Mesenchymal stem cell (in vitro differentiated cells and primary cell): ENCODE data around the gene NR2F6.

Source experiments
- DNase-seq: peaks from one replicate; pipeline ENCODE4 v3.0.0-alpha.2; 2013
- H2AFZ ChIP-seq: one replicate; pipeline ENCODE4 v1.6.1; 2013; ENCODE audit warnings: low read depth, mild to moderate bottlenecking, control low read depth, inconsistent platforms, low read length, moderate library complexity
- H2AK5ac ChIP-seq: 2 replicates; pipeline ENCODE4 v1.6.1; 2013; ENCODE audit warnings: low read length, moderate library complexity, mild to moderate bottlenecking, inconsistent platforms; ENCODE audit not compliant: severe bottlenecking
- H2BK120ac ChIP-seq: one replicate; pipeline ENCODE4 v1.6.1; 2013; ENCODE audit warnings: low read depth, mild to moderate bottlenecking, inconsistent platforms, low read length, moderate library complexity
- H2BK12ac ChIP-seq, 2 experiments: one replicate each; pipeline ENCODE4 v1.6.1; 2013; ENCODE audit warnings: inconsistent platforms in 2 of 2, low read length in 2 of 2, mild to moderate bottlenecking in 2 of 2, moderate library complexity in 2 of 2, control low read depth in 1 of 2
- H2BK15ac ChIP-seq: one replicate; pipeline ENCODE4 v1.6.1; 2013; ENCODE audit warnings: mild to moderate bottlenecking, low read depth, inconsistent platforms; ENCODE audit not compliant: poor library complexity, severe bottlenecking
- H2BK5ac ChIP-seq: 2 replicates; pipeline ENCODE4 v1.6.1; 2013; ENCODE audit warnings: low read depth, mild to moderate bottlenecking, low read length, control low read depth, inconsistent platforms; ENCODE audit not compliant: poor library complexity, severe bottlenecking
- H3K14ac ChIP-seq, 2 experiments: one replicate each; pipeline ENCODE4 v1.6.1; 2013; ENCODE audit warnings: inconsistent platforms in 2 of 2, low read length in 2 of 2, control low read depth in 1 of 2, mild to moderate bottlenecking in 1 of 2, moderate library complexity in 1 of 2
- H3K18ac ChIP-seq, 2 experiments: one replicate each; pipeline ENCODE4 v1.6.1; 2013; ENCODE audit warnings: inconsistent platforms in 2 of 2, low read length in 2 of 2, control low read depth in 1 of 2, low read depth in 1 of 2, mild to moderate bottlenecking in 1 of 2
- H3K23ac ChIP-seq, 2 experiments: one replicate each; pipeline ENCODE4 v1.6.1; 2013; ENCODE audit warnings: inconsistent platforms in 2 of 2, low read length in 2 of 2, mild to moderate bottlenecking in 2 of 2, moderate library complexity in 2 of 2, control low read depth in 1 of 2
- H3K27ac ChIP-seq: 2 replicates; pipeline ENCODE4 v1.5.1; 2013; ENCODE audit warnings: mild to moderate bottlenecking, moderate library complexity, low read length, control low read depth, inconsistent platforms; ENCODE audit not compliant: poor library complexity, severe bottlenecking
- H3K27me3 ChIP-seq, 2 experiments: 2 replicates each; pipeline versions ENCODE4 v1.6.1 to v1.7.0; 2013; ENCODE audit warnings: low read length in 2 of 2, mild to moderate bottlenecking in 2 of 2, moderate library complexity in 2 of 2, control low read depth in 1 of 2, inconsistent platforms in 1 of 2; ENCODE audit not compliant: control insufficient read depth in 1 of 2, insufficient read depth in 1 of 2
- H3K36me3 ChIP-seq, 2 experiments: 2 replicates each; pipeline versions ENCODE4 v1.6.1 to v1.7.0; 2013; ENCODE audit warnings: low read length in 2 of 2, control low read depth in 1 of 2, inconsistent platforms in 1 of 2, low read depth in 1 of 2, mild to moderate bottlenecking in 1 of 2; ENCODE audit not compliant: insufficient read depth in 2 of 2, control insufficient read depth in 1 of 2
- H3K4ac ChIP-seq, 2 experiments: one replicate each; pipeline ENCODE4 v1.6.1; 2013; ENCODE audit warnings: inconsistent platforms in 2 of 2, low read length in 2 of 2, mild to moderate bottlenecking in 2 of 2, moderate library complexity in 2 of 2, control low read depth in 1 of 2, low read depth in 1 of 2
- H3K4me1 ChIP-seq: 2 replicates; pipeline ENCODE4 v1.6.1; 2013; ENCODE audit warnings: low read depth, low read length, control low read depth; ENCODE audit not compliant: control insufficient read depth, insufficient read depth
- H3K4me2 ChIP-seq: 2 replicates; pipeline ENCODE4 v1.6.1; 2013; ENCODE audit warnings: low read length, mild to moderate bottlenecking, inconsistent platforms; ENCODE audit not compliant: poor library complexity, severe bottlenecking
- H3K4me3 ChIP-seq, 2 experiments: 2 replicates each; pipeline versions ENCODE4 v1.5.1 to v1.7.0; 2013; ENCODE audit warnings: low read length in 2 of 2, mild to moderate bottlenecking in 2 of 2, control low read depth in 1 of 2, low read depth in 1 of 2; ENCODE audit not compliant: insufficient read depth in 1 of 2
- H3K79me1 ChIP-seq: replicated peaks from 2 replicates; pipeline ENCODE4 v1.6.1; 2013; ENCODE audit warnings: mild to moderate bottlenecking, control low read depth, low read length, inconsistent platforms; ENCODE audit not compliant: poor library complexity, severe bottlenecking
- H3K9ac ChIP-seq: 2 replicates; pipeline ENCODE4 v1.7.0; 2013; ENCODE audit warnings: mild to moderate bottlenecking, low read length, moderate library complexity
- H3K9me3 ChIP-seq: 2 replicates; pipeline ENCODE4 v1.7.0; 2013; ENCODE audit warnings: mild to moderate bottlenecking, low read length; ENCODE audit not compliant: control insufficient read depth
- H4K8ac ChIP-seq: one replicate; pipeline ENCODE4 v1.6.1; 2013; ENCODE audit warnings: inconsistent platforms, mild to moderate bottlenecking, low read length, moderate library complexity
- H4K91ac ChIP-seq: one replicate; pipeline ENCODE4 v1.6.1; 2013; ENCODE audit warnings: mild to moderate bottlenecking, low read length, inconsistent platforms
- WGBS: methylation state at CpG from one replicate; pipeline ENCODE4 v1.1.7; 2013; ENCODE audit warnings: mixed read lengths; 5-methylcytosine and 5-hydroxymethylcytosine counted together

NR2F6 gene

DNA sequence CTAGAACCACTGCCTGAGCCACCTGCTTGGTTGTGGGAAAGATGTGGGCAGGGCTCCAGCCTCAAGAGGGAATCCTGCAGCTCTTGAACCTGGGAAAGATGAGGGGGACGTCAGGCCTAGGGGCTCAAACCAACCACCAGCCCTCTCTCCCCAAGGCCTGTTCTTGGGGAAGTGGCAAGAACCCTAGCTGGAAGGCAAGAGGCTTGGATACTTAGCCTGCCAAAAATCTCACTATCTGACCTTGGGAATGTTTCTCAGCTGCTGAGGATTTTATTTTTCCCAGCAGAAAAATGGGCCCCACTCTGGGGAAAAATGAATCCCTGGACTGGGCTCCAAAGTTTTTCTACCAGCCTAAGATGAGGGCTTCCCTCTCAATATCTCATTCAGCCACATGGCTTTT lies 14.2 kb upstream of the NR2F6 start:
- H3K4me3 ChIP-seq = no peak overlapping the region
- no peak overlapping the region for H3K14ac ChIP-seq
- H3K4me2 ChIP-seq = no peak overlapping the region
- no peak overlapping the region for H2BK15ac ChIP-seq
- H3K27me3 ChIP-seq = peaks cover 0 to 10% of the 10 kb centered on the region in 2 experiments
- H3K36me3 ChIP-seq = no peaks in the 10 kb centered on the region
- H3K9me3 ChIP-seq = peaks cover 10% of the 10 kb centered on the region
- H3K4me1 ChIP-seq = peaks cover 4% of the 10 kb centered on the region
- no peak overlapping the region for H2BK5ac ChIP-seq
- no peak overlapping the region for H3K23ac ChIP-seq
- no peak overlapping the region for H3K27ac ChIP-seq
- 83% methylated on average over 1 of the region's 1 CpG for WGBS
- no peak overlapping the region for H4K8ac ChIP-seq
- no peak overlapping the region for H2BK12ac ChIP-seq
- no peak overlapping the region for H4K91ac ChIP-seq
- H3K9ac ChIP-seq = no peak overlapping the region
- no peak overlapping the region for H2AFZ ChIP-seq
- H3K4ac ChIP-seq = no peak overlapping the region
- H3K18ac ChIP-seq = no peak overlapping the region
- no peak overlapping the region for H2AK5ac ChIP-seq
- no peak for DNase-seq
- no peaks in the 10 kb centered on the region for H3K79me1 ChIP-seq
- no peak overlapping the region for H2BK120ac ChIP-seq

DNA sequence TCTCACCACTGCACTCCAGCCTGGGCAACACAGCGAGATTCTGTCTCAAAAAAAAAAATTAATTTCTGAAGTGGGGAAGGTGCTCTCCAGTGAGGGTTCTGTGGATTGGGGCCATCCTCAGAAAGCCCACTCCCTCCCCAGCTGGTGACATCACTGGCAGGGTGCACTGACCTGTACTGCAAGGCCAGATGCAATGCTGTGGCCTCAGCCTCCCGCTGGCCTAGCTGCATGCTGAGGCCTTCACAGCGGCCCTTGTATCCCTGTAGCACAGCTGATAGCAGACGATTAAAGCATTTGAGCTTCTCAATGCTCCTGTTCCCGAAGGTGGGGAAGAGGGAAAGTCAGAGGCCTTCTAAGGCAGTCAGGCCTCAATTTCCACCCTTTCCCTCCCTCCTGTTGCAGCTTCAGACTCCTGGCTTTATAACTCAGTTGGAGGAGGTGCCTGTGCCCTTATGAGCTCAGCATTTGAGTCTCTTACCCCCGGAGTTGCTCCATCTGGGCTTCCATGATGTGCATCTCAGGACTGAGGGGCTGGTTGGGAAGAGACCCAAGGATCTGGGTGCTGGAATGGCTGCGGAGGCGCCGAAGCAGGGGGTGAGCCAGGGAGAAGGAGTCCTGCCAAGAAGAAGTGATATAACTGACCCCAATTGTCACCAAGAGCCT lies 13.5 kb upstream of the NR2F6 start:
- Histone ChIP-seq H4K8ac (peak overlapping the region; percentile 19), H3K36me3 (no peaks in the 10 kb centered on the region), H3K79me1 (no peaks in the 10 kb centered on the region), H2AFZ (no peak overlapping the region), H3K4me3 (no peak overlapping the region), H2BK120ac (no peak overlapping the region), H3K18ac (no peak overlapping the region), H3K4me1 (peaks cover 5% of the 10 kb centered on the region), H3K23ac (no peak overlapping the region), H3K9ac (no peak overlapping the region), H2AK5ac (no peak overlapping the region), H3K4ac (no peak overlapping the region), H3K9me3 (peaks cover 10% of the 10 kb centered on the region), H3K4me2 (no peak overlapping the region), H3K27ac (no peak overlapping the region), H3K14ac (no peak overlapping the region), H2BK12ac (no peak overlapping the region), H2BK5ac (no peak overlapping the region), H2BK15ac (no peak overlapping the region), H3K27me3 (peaks cover 0 to 13% of the 10 kb centered on the region in 2 experiments), H4K91ac (no peak overlapping the region)
- peak; percentile 43 for DNase-seq
- 92% methylated on average over 9 of the region's 9 CpGs for WGBS

DNA sequence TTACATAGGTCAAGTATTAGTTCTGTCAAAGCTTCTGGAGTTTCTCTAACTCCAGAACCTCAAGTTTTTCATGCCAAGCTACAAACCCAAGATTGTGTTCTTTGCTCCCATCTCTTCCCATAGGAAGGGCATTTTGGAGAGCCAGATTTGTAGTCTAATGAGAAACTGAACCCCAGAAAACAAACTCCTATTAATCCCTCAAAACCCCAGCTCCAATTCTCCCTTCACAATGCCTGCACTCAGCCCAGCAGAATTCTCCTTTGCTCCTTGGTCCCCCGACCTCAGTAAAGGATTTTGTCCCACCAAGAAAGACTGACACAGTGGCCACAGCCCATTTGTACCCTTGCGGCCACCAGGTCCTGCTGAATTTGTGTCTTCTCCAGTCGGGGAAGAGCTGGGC lies 10.4 kb upstream of the NR2F6 start:
- Histone ChIP-seq H3K79me1 (no peaks in the 10 kb centered on the region), H2BK5ac (no peak overlapping the region), H2AFZ (no peak overlapping the region), H3K4me1 (peaks cover 5% of the 10 kb centered on the region), H4K8ac (no peak overlapping the region), H2BK15ac (no peak overlapping the region), H3K9ac (no peak overlapping the region), H3K14ac (no peak overlapping the region), H3K4ac (no peak overlapping the region), H3K27me3 (peaks cover 0 to 13% of the 10 kb centered on the region in 2 experiments), H3K23ac (no peak overlapping the region), H3K9me3 (peaks cover 10% of the 10 kb centered on the region), H3K18ac (no peak overlapping the region), H2AK5ac (no peak overlapping the region), H3K4me3 (no peak overlapping the region), H3K36me3 (no peaks in the 10 kb centered on the region), H2BK12ac (no peak overlapping the region), H4K91ac (no peak overlapping the region), H3K27ac (no peak overlapping the region), H2BK120ac (no peak overlapping the region), H3K4me2 (no peak overlapping the region)
- WGBS = 90% methylated on average over 3 of the region's 3 CpGs
- DNase-seq = no peak

DNA sequence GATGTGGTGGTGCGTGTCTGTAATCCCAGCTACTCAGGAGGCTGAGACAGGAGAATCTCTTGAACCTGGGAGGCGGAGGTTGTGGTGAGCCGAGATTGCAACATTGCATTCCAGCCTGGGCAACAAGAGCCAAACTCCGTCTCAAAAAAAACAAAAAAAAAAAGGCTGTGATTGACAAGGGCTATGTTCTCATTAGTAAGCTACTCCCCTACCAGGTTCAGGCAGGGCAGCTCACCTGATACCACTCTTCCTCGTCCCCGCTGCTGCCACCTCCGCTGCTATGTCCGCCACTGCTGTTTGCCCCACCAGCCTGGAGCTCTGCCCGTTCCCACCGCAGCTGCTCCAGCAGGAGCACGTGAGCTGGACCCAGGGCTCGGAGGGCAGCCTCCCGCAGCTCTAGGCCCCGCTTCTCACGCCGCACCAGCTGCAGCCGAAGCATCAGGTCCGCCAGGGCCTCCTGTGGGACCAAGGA lies 9.5 kb upstream of the NR2F6 start:
- H2BK15ac ChIP-seq = peak overlapping the region; percentile 6
- no peak overlapping the region for H4K8ac ChIP-seq
- no peak overlapping the region for H2AFZ ChIP-seq
- peaks cover 10% of the 10 kb centered on the region for H3K9me3 ChIP-seq
- no peak overlapping the region for H3K4me3 ChIP-seq
- H2BK5ac ChIP-seq = no peak overlapping the region
- H3K4me2 ChIP-seq = no peak overlapping the region
- no peak overlapping the region for H3K14ac ChIP-seq
- no peaks in the 10 kb centered on the region for H3K36me3 ChIP-seq
- H3K27ac ChIP-seq = no peak overlapping the region
- H3K23ac ChIP-seq = no peak overlapping the region
- H3K4ac ChIP-seq = no peak overlapping the region
- no peak overlapping the region for H4K91ac ChIP-seq
- no peaks in the 10 kb centered on the region for H3K79me1 ChIP-seq
- DNase-seq = no peak
- no peak overlapping the region for H3K18ac ChIP-seq
- no peak overlapping the region for H2BK12ac ChIP-seq
- peaks cover 6% of the 10 kb centered on the region for H3K4me1 ChIP-seq
- peaks cover 0 to 10% of the 10 kb centered on the region in 2 experiments for H3K27me3 ChIP-seq
- WGBS = 82% methylated on average over 18 of the region's 18 CpGs
- H3K9ac ChIP-seq = no peak overlapping the region
- no peak overlapping the region for H2AK5ac ChIP-seq
- H2BK120ac ChIP-seq = no peak overlapping the region
